Activated CD8-positive, alpha-beta memory T cell treated with anti-CD3 and anti-CD28 coated beads, Interleukin-2, amount 50 U/mL, for 48 hours (primary cell): ENCODE measurements around the gene ADGRA3.
"Not testable (repeated sequence)": the region's sequence is repeated elsewhere in the genome, so short reads cannot be mapped to it uniquely, and the experiment has no call there.

Source experiments
- DNase-seq: peaks from one replicate; pipeline ENCODE4 v3.0.0-alpha.2; 2020

The ADGRA3 gene

DNA sequence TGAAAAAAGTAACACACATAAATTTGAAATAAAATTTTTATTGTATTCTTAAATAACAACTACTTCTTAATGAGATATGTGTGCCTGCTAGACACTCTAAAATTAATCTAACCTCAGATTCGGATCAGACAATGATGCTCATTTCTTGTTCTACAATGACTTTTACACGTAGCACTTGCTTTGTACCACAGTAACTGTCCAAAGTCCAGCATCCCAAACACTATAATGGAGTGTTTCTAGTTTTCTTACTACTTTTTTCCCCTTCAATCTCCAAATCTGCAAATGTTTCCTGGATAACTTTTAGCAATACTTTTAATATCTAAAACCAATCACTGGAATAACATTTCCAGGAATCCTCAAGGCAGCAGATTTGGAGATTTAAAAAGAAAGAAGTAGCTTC lies 75.9 kb downstream of the ADGRA3 start:
- no peak for DNase-seq

DNA sequence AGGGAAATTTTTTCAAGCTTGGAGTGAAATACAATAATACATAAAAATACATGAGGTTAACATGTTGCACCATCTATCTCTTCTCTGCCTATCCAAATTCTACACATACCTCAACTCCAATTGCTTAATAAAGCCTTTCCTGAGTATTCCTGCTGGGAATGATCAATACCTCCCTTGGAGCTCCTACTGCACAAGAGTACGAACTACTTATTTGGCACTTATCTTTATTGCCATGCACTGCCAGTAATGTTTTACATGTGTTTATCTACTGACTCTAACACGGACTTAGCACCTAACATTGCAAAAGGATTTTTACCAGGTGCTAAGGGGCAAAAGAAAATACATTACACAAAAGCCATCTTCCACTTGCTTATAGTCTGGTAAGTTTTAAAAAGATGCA lies 80.2 kb downstream of the ADGRA3 start:
- no peak for DNase-seq

- no peak for DNase-seq
Observed at GRCh38 chr4:22434895-22435294, 81.0 kb downstream of the ADGRA3 start.

DNA sequence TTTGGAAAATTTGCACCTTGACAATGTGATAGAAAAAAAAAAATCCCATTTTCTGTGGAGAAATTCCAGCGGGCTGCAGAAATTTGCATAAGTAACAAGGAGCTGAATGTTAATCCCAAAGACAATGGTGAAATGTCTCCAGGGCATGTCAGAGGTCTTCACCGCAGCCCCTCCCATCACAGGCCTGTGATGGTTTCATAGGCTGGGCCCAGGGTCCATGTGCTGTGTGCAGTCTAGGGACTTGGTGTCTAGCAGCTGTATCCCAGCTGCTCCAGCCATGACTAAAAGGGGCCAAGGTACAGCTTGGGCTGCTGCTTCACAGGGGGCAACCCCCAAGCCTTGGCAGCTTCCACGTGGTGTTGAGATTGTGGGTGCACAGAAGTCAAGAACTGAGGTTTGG lies 85.2 kb downstream of the ADGRA3 start:
- no peak for DNase-seq

DNA sequence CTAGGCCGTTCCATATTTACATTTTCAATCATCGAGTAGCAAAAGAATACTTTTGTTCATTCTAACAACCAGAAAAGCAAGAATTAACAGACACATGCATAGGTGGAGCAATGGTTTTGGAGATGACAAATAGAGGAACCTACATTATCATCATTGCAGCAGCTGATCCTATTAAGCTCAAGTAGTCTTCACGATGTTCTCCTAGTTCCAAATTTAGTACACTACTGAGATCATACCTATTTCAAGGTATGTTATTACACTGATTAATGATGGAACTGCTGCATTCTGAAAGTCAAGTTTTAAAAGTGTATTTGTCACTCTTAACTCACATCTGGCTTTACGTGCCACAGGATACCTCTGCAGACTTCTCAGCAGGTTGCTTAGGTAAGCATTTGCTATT lies 87.4 kb downstream of the ADGRA3 start:
- DNase-seq: no peak

DNA sequence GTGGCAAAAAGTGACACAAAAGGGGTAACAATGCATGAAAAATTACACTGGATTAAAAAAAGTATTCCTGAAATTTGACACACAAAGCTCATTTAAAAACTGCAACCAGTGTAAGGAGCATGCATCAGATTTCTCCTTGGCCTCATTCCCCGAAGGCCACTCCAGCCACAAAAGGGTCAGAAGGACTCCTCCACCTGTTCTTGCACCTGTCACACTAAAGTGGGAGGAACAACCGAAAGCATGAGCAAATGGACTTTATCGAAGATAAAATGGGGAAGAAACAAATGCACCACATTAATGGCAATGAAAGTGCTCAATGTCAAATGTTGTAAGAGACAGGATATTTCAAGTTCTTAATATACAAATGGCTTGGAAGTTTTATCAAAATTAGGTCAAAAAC lies 88.2 kb downstream of the ADGRA3 start:
- no peak for DNase-seq

GRCh38 chr4:22420291-22420690 lies 95.6 kb downstream of the ADGRA3 start:
- DNase-seq: no peak

- no peak for DNase-seq
Observed at GRCh38 chr4:22417408-22417807, 98.5 kb downstream of the ADGRA3 start.

GRCh38 chr4:22416403-22416802 lies 99.5 kb downstream of the ADGRA3 start:
- no peak for DNase-seq

DNA sequence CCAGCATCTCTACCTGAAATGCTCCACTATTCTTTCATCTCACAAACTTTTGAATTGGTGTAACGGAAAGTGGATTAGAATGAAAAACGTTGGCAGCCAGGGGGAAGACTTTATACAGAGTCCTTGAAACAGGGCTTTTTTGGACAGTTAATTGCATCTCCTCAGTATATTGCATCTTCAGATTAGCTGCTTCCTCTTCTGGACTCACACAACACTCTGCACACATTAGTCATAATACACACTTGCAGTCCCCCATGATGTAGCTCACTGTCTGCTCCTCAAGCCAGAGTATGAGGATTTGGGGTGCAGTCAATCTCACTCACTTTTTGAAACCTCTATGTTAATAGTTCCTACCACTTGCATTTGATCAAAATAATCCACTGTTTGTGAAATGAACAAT lies 101.0 kb downstream of the ADGRA3 start:
- DNase-seq: no peak

DNA sequence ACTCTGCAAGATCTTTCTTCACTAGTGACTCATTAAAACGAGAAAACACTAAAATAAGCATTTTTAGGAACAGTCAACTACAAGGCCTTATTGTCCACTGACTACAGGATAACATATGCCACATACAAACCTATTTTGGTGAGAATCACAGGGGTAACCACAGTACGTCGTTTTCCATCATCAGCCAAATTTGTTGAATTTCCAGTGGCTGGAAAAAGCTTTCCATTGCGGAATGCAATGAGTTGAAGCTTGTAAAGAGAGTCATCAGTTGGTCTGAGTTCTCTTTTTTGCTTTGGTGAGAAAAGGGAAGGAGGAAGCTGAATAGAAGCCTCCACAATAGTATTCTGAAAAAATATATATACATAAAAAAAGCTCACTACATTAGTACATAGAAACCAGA lies 102.4 kb downstream of the ADGRA3 start:
- DNase-seq: no peak

GRCh38 chr4:22412013-22412412 lies 103.9 kb downstream of the ADGRA3 start:
- no peak for DNase-seq

DNA sequence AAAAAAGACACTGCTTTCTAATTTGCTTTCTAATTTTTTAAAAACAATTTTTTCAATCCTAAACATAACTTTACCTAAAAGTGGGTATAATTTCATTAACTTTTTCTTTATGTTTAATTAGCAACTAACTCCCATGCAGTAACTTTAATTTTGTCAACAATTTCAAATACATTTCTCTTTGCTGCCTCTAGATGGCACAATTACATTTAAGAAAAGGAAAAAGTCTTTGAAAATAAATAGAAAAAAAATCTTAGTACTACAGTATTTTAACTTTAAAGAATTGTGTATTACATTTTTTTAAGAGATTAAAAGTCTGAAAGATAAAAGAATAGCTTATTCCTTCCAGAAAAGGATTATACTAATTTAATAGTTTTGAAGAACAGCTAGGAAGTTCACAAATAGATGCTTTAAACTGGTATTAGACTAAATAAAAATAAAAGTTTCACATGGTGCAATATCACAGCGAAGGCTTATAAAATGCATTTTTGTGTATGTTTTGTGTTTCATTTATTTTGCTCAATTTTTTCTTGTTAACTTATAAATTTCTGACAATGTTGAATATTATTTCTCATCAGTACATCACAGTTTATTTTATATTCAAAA lies 105.1 kb downstream of the ADGRA3 start:
- no peak for DNase-seq

GRCh38 chr4:22408474-22408873 lies 107.4 kb downstream of the ADGRA3 start:
- no peak for DNase-seq

GRCh38 chr4:22407361-22407760 lies 108.5 kb downstream of the ADGRA3 start:
- DNase-seq: no peak

- no peak for DNase-seq
Observed at GRCh38 chr4:22398671-22399070, 117.2 kb downstream of the ADGRA3 start.

GRCh38 chr4:22391551-22391950 lies 124.3 kb downstream of the ADGRA3 start:
- DNase-seq: no peak

GRCh38 chr4:22389240-22389870 lies 126.5 kb downstream of the ADGRA3 start:
- DNase-seq: no peak

GRCh38 chr4:22385611-22386011 lies 130.3 kb downstream of the ADGRA3 start:
- no peak for DNase-seq

DNA sequence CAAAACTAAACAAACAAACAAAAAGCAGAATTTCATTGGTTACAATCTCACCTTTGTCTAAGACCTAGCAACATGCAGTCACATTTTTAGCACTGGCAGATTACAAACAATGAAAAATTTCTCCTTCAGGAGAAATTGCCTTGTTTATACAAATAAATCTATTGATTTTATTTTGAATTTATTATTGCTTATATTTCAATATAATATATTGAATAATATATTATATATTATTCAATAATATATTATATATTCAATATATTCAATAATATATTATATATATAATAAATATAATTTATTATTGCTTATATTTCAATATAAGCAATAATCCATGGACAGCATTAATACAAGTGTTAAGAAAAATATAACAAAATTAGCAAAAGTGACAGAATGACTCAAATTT lies 131.7 kb downstream of the ADGRA3 start:
- no peak for DNase-seq

DNA sequence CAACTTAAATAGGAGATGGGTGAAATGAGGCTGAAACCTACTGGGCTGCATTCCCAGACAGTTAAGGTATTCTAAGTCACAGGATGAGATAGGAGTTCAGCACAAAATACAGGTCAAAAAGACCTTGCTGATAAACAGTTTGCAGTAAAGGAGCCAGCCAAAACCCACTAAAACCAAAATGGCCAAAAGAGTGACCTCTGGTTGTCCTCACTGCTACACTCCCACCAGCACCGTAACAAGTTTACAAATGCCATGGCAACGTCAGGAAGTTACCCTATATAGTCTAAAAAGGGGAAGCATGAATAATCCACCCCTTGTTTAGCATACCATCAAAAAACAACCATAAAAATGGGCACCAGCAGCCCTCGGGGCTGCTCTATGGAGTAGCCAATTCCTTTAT lies 133.7 kb downstream of the ADGRA3 start:
- DNase-seq: not testable (repeated sequence)

DNA sequence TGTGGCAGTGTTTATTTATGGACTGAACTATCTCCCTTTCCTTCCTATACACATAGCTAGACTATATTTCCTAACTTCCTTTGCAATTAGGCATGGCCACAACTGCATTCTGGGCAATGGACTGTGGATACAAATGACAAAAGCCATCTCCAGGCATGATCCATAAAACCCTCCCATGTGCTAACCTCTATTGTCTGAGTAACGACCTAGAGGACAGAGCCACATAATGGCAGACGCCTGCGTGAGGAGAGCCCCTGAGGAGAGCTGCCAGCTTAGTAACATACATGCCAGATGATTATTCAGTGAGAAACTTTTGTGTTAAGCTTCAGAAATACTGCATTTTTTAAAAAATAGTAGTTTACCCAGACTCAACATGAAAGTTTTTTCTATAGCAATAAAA lies 142.9 kb downstream of the ADGRA3 start:
- DNase-seq: no peak

DNA sequence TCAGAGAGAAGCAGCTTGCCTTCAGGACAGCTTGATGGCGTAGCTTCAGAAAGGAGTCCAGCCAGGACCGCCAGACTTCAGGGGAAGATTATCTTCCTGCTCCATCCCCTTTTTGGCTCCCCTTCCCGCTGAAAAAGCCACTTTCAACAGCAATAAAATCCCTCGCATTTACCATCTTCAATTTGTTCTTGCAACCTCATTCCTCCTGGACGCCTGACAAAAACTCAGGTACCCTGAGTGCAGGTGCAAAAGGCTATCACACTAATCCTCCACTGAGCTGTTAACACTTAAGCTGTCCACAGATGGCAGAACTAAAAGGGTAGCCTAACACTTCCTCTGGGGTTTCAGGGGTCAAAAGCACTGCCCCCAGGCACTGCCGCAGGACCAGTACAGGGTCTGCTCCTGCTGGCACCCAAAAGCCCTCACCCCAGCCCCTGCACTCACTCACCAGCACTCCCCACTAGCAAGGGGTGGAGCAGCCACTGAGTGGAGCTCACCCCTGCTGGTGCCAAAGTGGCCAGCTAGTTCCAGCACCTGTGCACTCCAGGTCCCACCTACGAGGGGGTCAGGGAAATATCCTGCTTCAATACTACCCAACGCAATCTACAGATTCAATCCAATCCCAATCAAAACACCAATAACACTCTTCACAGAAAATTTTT lies 145.8 kb downstream of the ADGRA3 start:
- no peak for DNase-seq

DNA sequence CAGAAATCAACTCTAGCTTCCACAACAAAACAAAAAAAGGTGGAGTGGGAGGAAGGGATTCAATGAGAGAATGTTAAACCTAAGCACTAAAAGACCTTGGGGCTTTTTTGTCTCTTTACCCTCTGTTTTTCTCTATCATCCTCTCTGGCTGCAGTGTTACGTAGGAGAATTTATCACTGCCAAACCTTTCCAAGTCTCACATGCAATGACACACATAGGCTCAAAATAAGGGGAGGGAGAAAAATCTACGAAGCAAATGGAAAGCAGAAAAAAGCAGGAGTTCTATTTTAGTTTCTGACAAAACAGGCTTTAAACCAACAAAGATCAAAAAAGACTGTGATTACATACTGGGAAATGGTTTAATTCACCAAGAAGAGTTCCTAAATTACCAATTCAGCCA lies 152.1 kb downstream of the ADGRA3 start:
- no peak for DNase-seq

- no peak for DNase-seq
Observed at GRCh38 chr4:22363036-22363435, 152.8 kb downstream of the ADGRA3 start.
